GM19193 (cell line): ENCODE data around the gene RWDD1.

Experiments
- POLR2A ChIP-seq: IDR thresholded peaks from 4 replicates; pipeline ENCODE4 v1.6.1; 2011; ENCODE audit not compliant: insufficient read depth, insufficient read length; ENCODE audit errors: extremely low read depth

RWDD1 gene

GRCh38 chr6:116568821-116569755 lies 2.2 kb upstream of the RWDD1 start:
- no peak for TF ChIP-seq POLR2A

GRCh38 chr6:116571683-116572000 lies 338 bp downstream of the RWDD1 start:
- TF ChIP-seq POLR2A: no peak

- no peak for TF ChIP-seq POLR2A
Measured at GRCh38 chr6:116572162-116572561, 858 bp downstream of the RWDD1 start.

GRCh38 chr6:116575227-116575626 lies 3.9 kb downstream of the RWDD1 start:
- TF ChIP-seq POLR2A: no peak

GRCh38 chr6:116577486-116577885 lies 6.2 kb downstream of the RWDD1 start:
- TF ChIP-seq POLR2A: no peak

GRCh38 chr6:116578335-116578734 lies 7.0 kb downstream of the RWDD1 start:
- no peak for TF ChIP-seq POLR2A

- TF ChIP-seq POLR2A: no peak
Measured at GRCh38 chr6:116579143-116579542, 7.8 kb downstream of the RWDD1 start.

- TF ChIP-seq POLR2A: no peak
Measured at GRCh38 chr6:116580198-116580597, 8.9 kb downstream of the RWDD1 start.

- no peak for TF ChIP-seq POLR2A
Measured at GRCh38 chr6:116586276-116586675, 15.0 kb downstream of the RWDD1 start.

GRCh38 chr6:116586738-116587137 lies 15.4 kb downstream of the RWDD1 start:
- TF ChIP-seq POLR2A: no peak

- no peak for TF ChIP-seq POLR2A
Measured at GRCh38 chr6:116595247-116595646, 23.9 kb downstream of the RWDD1 start.

GRCh38 chr6:116596815-116597214 lies 25.5 kb downstream of the RWDD1 start:
- TF ChIP-seq POLR2A: no peak

- no peak for TF ChIP-seq POLR2A
Measured at GRCh38 chr6:116605935-116606334, 34.6 kb downstream of the RWDD1 start.

GRCh38 chr6:116611056-116611455 lies 39.8 kb downstream of the RWDD1 start:
- TF ChIP-seq POLR2A: no peak

- TF ChIP-seq POLR2A: no peak
Measured at GRCh38 chr6:116615937-116616736, 44.8 kb downstream of the RWDD1 start, which contains the start of gene RSPH4A. Gene RSPH4A (plus strand): TSS chr6:116616479. CDS start chr6:116616624, 145 bp downstream.

- TF ChIP-seq POLR2A: no peak
Measured at GRCh38 chr6:116616737-116617053, 45.4 kb downstream of the RWDD1 start.

- TF ChIP-seq POLR2A: no peak
Measured at GRCh38 chr6:116624036-116624805, 52.9 kb downstream of the RWDD1 start.
